ENCODE data around the gene KCNK2. TPM values are rescaled to one million over a fixed set of nuclear protein-coding genes. Genes with fewer than 3 reads are reported as not detected.

The KCNK2 gene
- total and polyA plus RNA-seq, 10 donors, result 0.13 to 0.17 TPM; not detected in 8

DNA sequence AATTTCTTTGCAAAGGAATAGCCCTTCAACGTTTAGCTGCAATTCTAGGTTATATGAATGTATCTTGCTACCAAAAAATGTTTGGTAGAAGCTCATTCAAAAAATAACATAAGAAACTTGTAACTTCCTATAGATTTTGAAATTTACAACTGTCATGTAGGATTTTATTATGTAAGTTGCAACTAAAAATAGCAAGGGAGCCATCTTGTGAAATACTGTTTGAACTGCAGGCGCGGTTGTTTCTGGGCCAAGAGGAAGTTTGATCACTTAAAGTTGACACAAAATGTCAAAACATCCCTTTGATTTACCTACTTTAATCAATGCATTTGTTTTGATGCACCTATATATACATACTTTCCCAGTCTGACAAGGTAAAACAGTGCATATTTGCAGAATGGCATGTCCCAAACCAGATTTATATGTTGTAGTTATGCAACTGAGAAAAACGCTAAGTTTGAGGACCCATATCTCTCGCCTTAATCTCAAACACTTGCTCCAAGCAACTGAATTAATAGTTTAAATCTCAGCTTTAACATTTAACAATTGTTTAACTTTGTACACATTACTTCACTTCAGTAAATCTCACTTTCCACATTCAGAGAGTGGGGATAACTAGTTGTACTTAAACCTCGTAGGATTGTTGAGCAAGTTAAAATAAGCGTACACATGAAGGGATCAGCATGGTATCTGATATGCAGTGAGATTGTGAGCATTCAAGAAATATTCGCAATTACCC, 63.9 kb downstream of the KCNK2 start:
- H3K4me3 ChIP-seq, result no peak overlapping the region
- TF ChIP-seq POLR2A (IDR thresholded peaks at IDR 0.05) (no peak), POLR2AphosphoS5 (IDR thresholded peaks at IDR 0.05) (no peak)
- TF ChIP-seq, protein P1, sequence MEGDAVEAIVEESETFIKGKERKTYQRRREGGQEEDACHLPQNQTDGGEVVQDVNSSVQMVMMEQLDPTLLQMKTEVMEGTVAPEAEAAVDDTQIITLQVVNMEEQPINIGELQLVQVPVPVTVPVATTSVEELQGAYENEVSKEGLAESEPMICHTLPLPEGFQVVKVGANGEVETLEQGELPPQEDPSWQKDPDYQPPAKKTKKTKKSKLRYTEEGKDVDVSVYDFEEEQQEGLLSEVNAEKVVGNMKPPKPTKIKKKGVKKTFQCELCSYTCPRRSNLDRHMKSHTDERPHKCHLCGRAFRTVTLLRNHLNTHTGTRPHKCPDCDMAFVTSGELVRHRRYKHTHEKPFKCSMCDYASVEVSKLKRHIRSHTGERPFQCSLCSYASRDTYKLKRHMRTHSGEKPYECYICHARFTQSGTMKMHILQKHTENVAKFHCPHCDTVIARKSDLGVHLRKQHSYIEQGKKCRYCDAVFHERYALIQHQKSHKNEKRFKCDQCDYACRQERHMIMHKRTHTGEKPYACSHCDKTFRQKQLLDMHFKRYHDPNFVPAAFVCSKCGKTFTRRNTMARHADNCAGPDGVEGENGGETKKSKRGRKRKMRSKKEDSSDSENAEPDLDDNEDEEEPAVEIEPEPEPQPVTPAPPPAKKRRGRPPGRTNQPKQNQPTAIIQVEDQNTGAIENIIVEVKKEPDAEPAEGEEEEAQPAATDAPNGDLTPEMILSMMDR (IDR thresholded peaks at IDR 0.05 in 8 of 11, conservative IDR thresholded peaks at IDR 0.05 in 3 of 11), result peak in 4 of 11 experiments; percentile 20 to 42 (median 24)
- peaks cover 0 to 14% (median 10%) of the 10 kb centered on the region in 8 donors for H3K9me3 ChIP-seq
- no peak overlapping the region for H3K27ac ChIP-seq
- intact Hi-C loops (cut with DNase I; ENCODE audit: low total_unique reads), result no loop called here
- no peaks in the 10 kb centered on the region for H3K4me1 ChIP-seq
- no peak for DNase-seq
- no peaks in the 10 kb centered on the region for H3K27me3 ChIP-seq (replicated peaks in 1 of 7)
- WGBS, 5 donors, result 50 to 58% (median 52%) methylated on average over 8 of the region's 8 CpGs
- no peaks in the 10 kb centered on the region for H3K36me3 ChIP-seq

DNA sequence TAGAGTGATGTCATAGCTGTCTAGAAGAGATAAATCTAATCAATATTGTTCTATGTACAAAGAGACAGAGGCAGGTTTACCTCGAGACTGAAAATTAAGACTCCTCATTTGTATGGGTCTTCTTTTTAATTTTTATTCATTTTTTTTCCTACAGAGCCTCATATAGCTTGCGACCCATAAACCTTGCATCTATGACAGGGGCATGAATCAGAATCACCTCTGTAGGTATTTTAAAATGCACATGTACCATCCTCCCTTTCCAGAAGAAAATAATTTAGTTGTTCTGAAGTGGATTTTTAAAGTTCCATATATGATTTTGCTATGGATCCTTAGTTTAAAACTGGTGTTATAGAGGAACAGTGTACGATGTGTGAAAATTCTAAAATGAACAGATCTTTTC, 64.5 kb downstream of the KCNK2 start:
- WGBS, 5 donors, result 74 to 93% (median 87%) methylated on average over 3 of the region's 3 CpGs

GRCh38 chr1:215151841-215152549, 69.5 kb downstream of the KCNK2 start:
- WGBS, 5 donors, result 84 to 98% (median 88%) methylated on average over 2 of the region's 2 CpGs
- Histone ChIP-seq H3K4me3 (no peak overlapping the region), H3K27me3 (replicated peaks in 1 of 7) (no peaks in the 10 kb centered on the region), H3K36me3 (no peaks in the 10 kb centered on the region), H3K4me1 (no peaks in the 10 kb centered on the region), H3K27ac (no peak overlapping the region), H3K9me3 (peaks cover 0 to 2% (median 0%) of the 10 kb centered on the region in 8 donors)
- intact Hi-C loops (cut with DNase I; ENCODE audit: low total_unique reads), result no loop called here
- no peak for DNase-seq
- TF ChIP-seq, protein P1 (IDR thresholded peaks at IDR 0.05 in 8 of 11, conservative IDR thresholded peaks at IDR 0.05 in 3 of 11), result no peak
- TF ChIP-seq POLR2A (IDR thresholded peaks at IDR 0.05) (no peak), POLR2AphosphoS5 (IDR thresholded peaks at IDR 0.05) (no peak)

More for the DNA sequence above, 64.5 kb downstream of the KCNK2 start:
- Histone ChIP-seq H3K36me3 (no peaks in the 10 kb centered on the region), H3K4me3 (no peak overlapping the region), H3K27me3 (replicated peaks in 1 of 7) (no peaks in the 10 kb centered on the region), H3K9me3 (peaks cover 0 to 7% (median 4%) of the 10 kb centered on the region in 8 donors), H3K4me1 (no peaks in the 10 kb centered on the region), H3K27ac (no peak overlapping the region)
- intact Hi-C loops (cut with DNase I; ENCODE audit: low total_unique reads), result no loop called here
- DNase-seq, result no peak
- TF ChIP-seq, protein P1 (IDR thresholded peaks at IDR 0.05 in 8 of 11, conservative IDR thresholded peaks at IDR 0.05 in 3 of 11), result no peak
- no peak for TF ChIP-seq POLR2A (IDR thresholded peaks at IDR 0.05)
- TF ChIP-seq POLR2AphosphoS5 (IDR thresholded peaks at IDR 0.05), result no peak

GRCh38 chr1:215156232-215156631, 73.7 kb downstream of the KCNK2 start:
- no peak for DNase-seq
- WGBS, 5 donors, result 90 to 100% (median 92%) methylated on average over 1 of the region's 1 CpG
- intact Hi-C loops (cut with DNase I; ENCODE audit: low total_unique reads), result no loop called here
- TF ChIP-seq POLR2A (IDR thresholded peaks at IDR 0.05), result no peak
- no peak overlapping the region for H3K4me3 ChIP-seq
- H3K36me3 ChIP-seq, result no peaks in the 10 kb centered on the region
- H3K27ac ChIP-seq, result no peak overlapping the region
- H3K27me3 ChIP-seq (replicated peaks in 1 of 7), result no peaks in the 10 kb centered on the region
- peaks cover 0 to 5% (median 0%) of the 10 kb centered on the region in 8 donors for H3K9me3 ChIP-seq
- no peaks in the 10 kb centered on the region for H3K4me1 ChIP-seq
